GM18502 (cell line): ENCODE measurements around the gene BCR.
"Not testable (repeated sequence)": the region's sequence is repeated elsewhere in the genome, so short reads cannot be mapped to it uniquely, and the experiment has no call there.

Source experiments
- ATAC-seq: cut with Tn5 transposase; IDR thresholded peaks from one replicate; pipeline ENCODE4 v1.9.1; 2021; ENCODE audit warnings: mild to moderate bottlenecking; ENCODE audit not compliant: unreplicated experiment, poor library complexity

Gene BCR

DNA sequence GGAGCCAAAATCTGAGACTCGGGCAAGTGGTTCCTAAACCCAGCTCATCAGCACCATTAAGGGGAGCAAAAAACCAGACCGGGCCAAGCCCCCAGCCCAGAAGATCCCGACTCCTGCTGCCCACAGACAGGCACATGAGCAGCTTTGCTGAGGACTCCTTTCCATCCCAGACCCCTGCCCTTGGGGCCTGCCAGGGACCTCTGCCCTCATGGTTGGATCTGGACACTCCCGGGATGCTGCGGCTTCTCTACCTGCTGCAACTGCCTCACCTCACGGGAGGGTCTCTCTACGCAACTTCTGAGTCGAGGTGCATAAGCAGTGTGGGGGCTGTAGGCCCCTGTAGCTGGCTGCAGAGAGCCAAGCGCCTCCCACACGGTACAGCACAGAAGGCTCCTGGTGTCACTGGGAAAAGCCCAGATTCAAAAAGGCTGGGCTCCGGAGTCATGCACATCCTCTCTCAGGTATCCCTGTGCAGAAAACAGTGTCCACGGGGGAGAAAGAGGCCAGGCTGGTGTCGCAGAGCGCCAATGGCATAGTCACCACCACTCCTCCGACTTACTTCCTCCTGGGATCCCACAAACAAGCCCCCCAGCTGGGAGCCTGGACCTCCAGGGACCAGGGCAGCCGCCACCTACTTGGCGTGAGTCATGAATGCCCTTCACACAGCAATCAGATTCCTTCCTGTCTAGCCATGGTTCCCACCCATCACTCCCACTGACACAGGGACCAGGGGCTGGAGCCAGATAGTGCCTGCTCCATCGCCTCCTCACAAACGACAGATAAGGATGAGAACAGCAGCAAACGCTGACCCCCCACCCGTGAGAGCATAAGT, 122.1 kb downstream of the BCR start:
- ATAC-seq: no peak

DNA sequence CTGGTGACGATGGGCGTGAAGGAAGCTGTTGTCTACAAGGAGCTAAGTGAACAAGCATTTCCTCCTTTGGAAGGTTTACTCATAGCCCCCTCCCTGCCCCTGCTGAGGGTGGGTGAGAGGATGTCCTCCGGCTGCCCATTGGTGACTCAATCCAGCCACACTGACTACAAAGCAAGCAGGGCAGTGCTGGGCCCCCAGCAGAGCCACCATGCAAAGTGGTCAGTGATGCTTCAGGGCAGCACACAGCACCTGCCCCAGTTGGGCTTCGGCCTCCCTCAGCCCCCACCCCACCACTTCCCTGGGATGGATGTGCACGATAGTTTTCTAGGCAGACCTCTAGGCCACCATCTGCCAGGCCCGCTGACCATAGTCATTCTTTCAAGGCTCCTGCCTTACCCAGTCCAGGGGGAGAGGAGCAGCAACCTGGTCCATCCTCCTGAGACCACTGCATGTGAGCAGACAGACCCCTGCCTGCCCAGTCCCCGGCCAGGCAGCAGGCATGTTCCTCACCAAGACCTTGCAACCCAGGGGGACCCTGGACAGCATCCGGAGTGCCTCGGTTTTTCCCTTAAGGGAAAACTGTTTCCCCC, 125.1 kb downstream of the BCR start:
- no peak for ATAC-seq

DNA sequence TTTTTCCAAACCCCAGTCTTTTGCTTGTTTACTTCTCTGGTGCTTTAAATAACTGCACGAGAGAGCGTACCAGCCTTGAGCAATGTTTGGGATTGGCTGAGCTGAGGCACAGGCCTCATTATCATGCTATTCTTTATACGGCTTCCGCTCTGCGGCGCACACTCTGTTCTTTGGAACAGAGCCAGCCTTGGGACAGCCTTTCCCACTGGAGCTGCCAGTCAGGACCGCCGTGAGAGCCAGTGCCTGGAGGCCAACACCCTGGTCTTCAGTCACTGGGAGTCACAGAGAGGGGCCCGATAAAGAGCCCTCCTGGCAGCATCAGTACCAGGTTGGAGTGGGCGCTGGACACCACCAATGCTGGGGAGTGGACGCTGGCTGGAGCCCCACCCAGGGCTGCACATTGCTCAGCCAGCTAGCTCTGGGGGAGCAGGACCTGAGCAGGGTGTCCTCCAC, 125.6 kb downstream of the BCR start:
- no peak for ATAC-seq

DNA sequence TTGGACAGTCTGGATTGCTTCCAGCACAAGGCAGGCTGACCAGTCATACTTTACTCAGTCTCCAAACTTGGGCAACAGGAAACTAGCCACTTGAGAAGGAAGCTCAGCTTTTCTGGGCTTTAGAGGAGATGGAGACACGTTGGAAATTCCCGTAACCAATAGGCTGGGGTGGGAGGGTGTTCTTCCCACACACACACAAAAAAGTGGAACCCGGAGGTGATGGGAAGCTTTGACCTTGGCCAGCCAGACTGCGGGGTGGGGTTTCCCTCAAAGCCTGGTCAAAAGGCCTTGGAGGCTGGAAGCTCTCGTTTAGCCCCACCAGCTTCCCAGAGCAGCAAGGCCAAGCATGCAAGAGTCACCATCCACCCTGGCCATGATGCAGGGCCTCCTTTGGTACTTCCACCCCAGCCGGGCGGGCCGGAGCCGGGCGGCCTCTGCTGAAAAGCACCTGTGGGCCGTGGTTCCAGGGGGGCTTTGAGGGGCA, 126.2 kb downstream of the BCR start:
- ATAC-seq: no peak

DNA sequence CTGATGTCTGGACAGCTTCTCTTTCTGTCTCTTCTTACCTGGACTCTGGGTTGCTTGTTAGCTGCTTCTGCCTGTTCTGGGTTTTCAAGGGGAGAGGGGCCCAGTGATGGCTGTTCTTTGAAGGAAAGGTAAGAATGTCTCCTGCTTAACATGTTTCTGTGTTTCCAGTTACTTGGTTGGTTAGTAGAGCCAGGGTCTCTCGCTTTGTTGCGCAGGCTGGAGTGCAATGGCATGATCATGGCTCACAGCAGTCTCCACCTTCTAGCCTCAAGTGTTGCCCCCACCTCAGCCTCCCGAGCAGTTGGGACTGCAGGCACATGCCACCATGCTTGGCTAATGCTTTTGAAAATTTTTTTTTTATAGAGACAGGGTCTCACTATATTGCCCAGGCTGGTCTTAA, 126.6 kb downstream of the BCR start:
- no peak for ATAC-seq

DNA sequence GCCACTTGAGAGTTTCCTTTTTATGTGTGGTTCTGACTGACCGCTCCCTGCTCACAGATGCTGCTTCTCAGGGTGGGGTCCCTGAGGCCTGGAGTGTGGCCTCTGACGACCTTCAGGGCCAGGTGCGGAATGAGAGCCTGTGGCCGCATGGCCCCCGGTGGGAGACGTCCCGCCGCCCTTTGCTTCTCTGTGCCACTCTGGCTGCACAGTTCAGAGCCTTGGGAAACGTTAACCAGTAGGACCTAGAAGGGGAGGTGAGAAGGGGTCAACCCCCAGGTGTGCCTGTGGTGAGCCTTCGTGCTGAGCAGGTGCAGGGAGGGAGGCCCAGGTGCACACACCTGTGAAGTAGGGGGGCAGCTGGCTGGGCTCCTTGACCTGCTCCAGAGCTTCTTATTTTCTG, 127.2 kb downstream of the BCR start:
- not testable (repeated sequence) for ATAC-seq

DNA sequence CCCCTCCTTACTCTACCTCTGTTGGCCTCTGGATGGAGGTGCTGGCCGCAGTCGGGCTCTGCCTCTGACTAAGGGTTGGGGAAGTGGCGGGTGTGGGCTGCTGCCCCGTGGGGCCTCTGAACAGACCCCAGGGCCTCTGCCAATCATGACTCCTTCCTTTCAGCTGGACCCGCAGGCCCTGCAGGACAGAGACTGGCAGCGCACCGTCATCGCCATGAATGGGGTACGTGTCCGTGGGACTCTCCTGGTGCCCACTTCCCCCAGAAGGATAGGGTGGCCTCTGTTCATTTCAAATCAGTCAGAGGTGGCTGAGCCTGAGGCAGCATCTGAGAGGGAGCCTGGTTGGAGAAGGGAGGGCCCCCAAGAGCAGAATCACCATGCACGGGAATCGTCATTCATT, 129.0 kb downstream of the BCR start:
- not testable (repeated sequence) for ATAC-seq

DNA sequence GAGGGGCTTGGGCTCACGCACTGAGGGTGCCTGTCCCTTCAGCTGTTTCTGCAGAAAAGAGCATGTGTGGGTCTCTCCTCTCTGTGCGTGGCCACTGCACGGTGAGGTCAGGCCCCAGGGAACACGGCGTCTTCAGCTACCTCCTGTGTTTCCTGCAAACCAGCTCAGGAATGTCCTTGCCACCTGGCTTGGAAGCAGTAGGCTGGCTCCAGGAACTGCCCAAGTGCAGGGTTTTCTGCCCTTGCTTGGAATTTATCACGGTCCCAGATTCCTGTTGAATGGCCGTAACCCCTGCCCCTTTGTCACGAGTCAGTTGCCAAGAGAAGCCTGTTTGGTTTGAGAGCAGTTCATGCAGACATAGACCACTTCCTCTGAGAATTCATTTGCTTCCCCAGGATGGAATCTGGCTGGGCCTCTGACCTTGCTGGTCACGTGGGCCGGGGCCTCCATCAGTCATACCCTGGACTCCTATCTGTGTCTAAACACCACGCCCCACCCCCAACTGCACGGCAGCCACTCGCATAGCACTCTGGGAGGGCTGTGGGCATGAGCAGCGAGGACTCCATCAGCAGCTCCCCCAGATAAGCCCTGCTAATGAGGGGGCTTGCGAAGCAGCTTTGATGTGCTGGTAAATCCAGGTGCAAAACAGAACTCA, 130.3 kb downstream of the BCR start:
- not testable (repeated sequence) for ATAC-seq

DNA sequence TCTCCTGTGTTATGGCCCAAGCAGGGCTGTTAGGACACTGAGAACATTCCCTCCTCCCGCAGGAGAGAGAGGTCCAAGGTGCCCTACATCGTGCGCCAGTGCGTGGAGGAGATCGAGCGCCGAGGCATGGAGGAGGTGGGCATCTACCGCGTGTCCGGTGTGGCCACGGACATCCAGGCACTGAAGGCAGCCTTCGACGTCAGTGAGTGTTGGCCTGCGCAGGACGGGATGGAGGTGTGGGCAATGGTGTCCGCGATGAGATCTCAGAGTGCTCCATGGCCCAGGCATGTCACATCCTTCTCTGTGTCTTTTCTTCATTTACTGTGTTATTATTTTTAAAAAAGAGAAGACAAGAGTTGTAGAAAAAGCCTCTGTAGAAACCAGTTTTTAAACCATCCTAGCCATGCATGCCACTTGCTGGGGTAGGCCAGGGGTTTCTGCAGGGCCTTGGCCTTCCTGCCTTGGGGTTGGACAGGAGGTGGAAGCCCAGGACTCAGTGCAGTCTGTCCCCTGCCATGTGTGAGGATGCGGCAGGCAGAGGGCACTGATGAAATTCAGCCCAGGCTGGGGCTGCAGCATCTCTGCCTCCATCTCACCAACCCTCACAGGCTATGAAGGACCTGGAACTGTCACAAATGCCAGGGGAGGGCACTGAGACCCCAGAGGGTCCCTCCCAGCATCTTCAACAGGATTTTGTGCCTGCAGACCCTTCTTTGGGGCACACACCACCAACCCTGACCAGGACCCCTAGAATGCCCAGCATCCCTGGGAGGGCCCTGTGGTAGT, 131.5 kb downstream of the BCR start:
- not testable (repeated sequence) for ATAC-seq

DNA sequence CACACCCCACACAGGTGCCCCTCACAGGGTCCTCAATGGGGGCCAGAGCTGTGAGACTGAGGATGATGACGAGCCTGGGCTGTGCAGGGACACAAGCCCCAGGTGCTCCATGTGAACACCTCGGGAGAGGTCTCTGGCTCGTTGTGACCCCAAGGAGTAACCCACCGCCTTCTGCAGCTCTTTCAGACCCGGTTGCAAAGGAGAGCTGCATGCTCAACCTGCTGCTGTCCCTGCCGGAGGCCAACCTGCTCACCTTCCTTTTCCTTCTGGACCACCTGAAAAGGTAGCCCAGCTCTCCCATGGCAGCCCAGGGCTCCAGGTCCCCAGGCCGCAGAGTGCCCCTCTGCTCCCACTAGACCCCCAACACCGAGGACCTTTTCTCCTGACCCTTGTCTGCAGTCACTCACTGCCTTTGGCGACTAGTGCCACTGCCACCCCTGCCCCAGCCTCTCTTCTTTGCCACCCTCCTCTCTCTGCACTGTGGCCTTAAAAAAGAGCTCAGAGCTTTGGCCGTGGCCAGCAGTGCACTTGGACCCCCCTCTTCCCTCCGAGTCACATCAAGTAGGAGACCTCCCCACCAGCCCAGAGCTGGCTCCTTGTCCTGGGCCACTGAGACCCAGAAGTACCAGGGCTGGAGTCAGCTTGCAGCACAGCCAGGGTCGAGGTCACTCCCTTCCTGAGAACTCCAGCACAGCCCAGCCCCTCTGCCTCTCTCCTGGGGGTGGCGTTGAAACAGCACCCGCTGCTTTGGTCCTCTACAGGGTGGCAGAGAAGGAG, 133.7 kb downstream of the BCR start:
- ATAC-seq: no peak

DNA sequence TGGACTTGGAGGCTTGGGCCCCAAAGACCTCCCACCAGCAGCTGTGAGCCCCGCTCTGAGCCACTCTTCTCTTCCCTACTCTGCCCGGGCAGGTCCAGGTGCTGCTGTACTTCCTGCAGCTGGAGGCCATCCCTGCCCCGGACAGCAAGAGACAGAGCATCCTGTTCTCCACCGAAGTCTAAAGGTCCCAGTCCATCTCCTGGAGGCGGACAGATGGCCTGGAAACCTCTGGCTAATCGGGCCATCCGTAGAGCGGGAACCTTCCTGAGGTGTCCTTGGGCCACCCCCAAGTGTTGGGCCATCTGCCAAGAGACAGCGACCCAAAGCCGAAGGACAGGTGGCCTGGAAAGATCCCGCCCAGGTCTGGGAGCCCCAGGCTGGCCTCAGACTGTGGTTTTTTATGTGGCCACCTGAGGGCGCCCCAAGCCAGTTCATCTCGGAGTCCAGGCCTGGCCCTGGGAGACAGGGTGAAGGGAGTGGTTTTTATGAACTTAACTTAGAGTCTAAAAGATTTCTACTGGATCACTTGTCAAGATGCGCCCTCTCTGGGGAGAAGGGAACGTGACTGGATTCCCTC, 135.1 kb downstream of the BCR start:
- no peak for ATAC-seq

DNA sequence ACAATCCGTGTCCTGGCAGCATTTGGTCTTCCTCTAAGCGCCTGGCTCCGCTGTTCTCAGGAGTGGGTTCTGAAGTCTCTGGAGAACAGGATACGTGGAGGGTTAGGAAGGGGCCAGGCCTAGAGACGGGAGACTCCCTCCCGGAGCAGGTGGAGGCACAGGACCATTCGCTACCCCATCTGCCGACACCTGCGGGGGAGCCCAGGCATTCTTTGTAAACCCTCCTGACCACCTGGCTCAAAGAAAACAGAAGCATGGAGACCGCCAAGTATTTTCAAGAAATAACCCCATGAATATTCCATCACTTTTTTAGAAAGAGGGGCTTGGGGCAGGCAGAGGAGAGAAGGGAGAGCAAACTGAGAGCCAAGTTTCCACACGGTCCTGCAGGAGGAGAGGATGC, 136.3 kb downstream of the BCR start:
- not testable (repeated sequence) for ATAC-seq

DNA sequence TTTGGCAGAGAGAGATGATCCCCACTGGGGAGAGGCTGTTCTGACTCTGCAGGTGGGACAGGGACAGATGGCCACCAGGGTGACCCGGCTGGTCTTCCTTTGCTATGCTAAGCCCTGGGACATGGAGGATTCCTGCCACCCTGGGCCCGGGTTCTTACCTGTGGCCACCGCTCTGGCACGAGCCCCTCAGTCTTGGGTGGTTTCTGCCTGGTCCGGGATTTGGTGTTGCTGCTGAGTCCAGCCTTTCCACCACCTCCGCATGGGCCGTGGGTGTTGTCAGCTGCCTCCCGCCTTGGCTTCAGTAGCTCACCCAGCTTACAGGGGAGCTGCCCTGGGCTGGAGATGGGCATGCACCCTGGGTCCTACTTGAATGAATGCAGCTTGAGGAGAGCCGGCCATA, 138.0 kb downstream of the BCR start:
- ATAC-seq: not testable (repeated sequence)

DNA sequence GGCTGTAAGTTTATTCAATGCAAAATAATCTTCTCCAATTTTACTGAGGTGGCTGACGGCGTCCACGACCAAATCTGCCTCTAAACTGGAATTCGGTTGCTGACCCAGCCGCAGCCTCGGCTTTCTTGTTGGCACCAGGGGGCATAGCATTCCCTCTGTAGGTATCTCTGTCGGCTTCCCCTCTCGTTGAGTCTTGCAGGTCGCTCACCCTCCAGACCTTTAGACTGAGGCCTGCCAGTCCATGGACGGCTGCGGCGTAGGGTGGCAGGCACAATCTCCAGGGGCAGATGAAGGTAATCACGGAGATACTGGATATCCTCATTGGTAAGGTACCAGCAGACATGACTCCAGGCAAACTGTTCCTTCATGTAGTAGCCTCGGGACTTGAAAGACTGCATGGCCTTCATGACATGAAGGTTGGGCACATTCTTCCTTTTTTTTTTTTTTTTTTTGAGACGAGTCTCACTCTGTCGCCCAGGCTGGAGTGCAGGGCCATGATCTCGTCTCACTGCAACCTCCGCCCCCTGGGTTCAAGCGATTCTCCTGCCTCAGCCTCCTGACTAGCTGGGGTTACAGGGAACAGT, 142.3 kb downstream of the BCR start:
- not testable (repeated sequence) for ATAC-seq

DNA sequence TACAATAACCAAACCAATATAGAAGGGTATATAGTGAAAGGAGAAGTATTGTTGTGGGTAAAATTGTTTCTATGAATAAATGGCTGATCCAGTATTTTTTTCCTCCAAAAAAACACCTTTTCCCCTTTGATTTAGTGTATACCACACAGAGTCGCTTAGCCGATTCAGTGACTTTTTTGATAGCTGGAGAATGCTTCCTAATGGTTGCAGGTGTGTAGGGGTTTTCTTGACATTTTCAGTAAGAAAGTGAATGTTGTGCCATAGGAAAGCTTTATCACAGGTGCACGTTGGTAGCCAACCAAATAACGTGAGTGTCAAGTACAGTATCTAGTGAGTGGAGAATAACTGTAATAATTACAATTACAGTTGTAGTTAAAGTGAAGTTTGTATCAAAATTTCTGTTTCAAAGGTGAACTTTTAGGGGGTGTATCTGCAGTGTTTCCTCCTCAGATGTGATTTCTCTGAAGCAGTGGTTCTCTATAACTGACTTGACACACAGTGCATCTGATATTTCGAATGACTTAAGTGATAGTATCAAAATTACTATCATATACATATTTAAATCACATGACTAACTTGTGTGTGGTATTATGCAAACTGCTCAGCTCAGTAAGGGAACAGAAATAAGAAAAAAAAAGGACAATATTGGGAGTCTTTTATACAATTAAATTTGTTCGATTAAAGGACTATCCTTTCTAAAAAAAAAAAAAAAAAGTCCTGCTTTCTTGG, 143.8 kb downstream of the BCR start:
- not testable (repeated sequence) for ATAC-seq

DNA sequence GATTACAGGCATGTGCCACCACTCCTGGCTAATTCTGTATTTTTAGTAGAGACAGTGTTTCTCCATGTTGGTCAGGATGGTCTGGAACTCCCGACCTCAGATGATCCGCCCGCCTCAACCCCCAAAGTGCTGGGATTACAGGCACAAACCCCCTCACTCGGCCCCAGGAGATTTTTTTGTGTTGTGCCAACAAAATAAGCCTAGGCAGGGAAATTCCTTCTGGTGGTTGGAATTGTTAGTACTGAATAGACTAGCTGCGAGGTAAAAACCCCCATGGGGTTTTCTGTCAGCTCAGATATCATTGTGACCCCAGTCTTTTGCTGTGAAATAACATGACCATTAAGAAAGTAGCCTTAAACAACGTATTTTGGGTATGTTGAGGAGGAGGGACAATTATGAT, 144.9 kb downstream of the BCR start:
- no peak for ATAC-seq

DNA sequence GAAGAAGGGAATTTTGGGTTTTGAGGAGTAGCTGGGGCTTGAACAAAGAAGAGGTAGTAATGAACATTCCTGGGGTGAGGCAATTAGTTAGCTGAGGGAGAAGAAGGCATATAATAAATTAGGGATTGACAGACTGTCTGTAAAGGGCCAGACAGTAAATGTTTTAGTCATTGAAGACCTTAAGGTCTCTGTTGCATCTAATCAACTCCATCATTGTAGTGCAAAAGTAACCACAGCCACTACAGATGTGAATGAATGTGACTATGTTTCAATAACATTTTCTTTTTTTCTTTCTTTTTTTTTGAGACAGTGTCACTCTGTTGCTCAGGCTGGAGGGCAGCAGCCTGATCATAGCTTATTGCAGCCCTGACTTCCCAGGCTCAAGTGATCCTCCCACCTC, 153.5 kb downstream of the BCR start:
- not testable (repeated sequence) for ATAC-seq

DNA sequence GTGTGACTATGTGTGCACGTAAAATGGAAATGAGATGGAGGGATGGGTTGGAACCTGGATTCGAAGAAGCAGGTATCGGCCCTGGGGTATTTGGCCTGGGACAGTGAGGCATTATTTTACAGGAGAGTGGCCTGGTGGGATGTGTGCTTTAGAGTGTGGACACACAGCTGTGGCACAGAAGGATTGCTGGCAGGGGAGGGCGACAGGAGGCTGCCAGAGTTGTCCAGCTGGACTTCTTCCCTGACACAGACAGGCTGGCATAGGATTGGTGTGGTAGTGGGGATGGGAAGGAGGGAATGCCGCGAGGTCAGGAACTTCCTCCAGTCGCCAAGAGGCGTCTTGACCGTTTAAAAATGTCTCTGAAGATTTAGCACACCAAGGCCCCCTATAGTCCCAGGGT, 157.4 kb downstream of the BCR start:
- not testable (repeated sequence) for ATAC-seq
